GM21526 (cell line): ENCODE results near the gene HNMT.
"Not testable (repeated sequence)": the region's sequence is repeated elsewhere in the genome, so short reads cannot be mapped to it uniquely, and the experiment has no call there.

ENCODE experiments used
- ATAC-seq: cut with Tn5 transposase; IDR thresholded peaks from one replicate; pipeline ENCODE4 v1.9.1; 2021; ENCODE audit warnings: moderate library complexity; ENCODE audit not compliant: unreplicated experiment, low FRiP score

HNMT gene

GRCh38 chr2:137973280-137973679 is 9.0 kb downstream of the HNMT start:
- no peak for ATAC-seq

- no peak for ATAC-seq
These were observed 11.3 kb downstream of the HNMT start for GRCh38 chr2:137975280-137976271.

GRCh38 chr2:137976274-137976673 is 12.0 kb downstream of the HNMT start:
- no peak for ATAC-seq

GRCh38 chr2:137977790-137978189 is 13.5 kb downstream of the HNMT start:
- ATAC-seq, result no peak

- no peak for ATAC-seq
These were observed 16.2 kb downstream of the HNMT start for GRCh38 chr2:137980459-137980858.

- no peak for ATAC-seq
These were observed 16.9 kb downstream of the HNMT start for GRCh38 chr2:137981112-137981656.

GRCh38 chr2:137983581-137983980 is 19.3 kb downstream of the HNMT start:
- no peak for ATAC-seq

- ATAC-seq, result no peak
These were observed 22.0 kb downstream of the HNMT start for GRCh38 chr2:137986268-137986667.

GRCh38 chr2:137987011-137987410 is 22.7 kb downstream of the HNMT start:
- no peak for ATAC-seq

- no peak for ATAC-seq
These were observed 26.8 kb downstream of the HNMT start for GRCh38 chr2:137991078-137991477.

GRCh38 chr2:137992039-137992646 is 27.9 kb downstream of the HNMT start:
- ATAC-seq, result no peak

- ATAC-seq, result not testable (repeated sequence)
These were observed 29.6 kb downstream of the HNMT start for GRCh38 chr2:137993715-137994476.

GRCh38 chr2:137995368-137995767 is 31.1 kb downstream of the HNMT start:
- ATAC-seq, result not testable (repeated sequence)

GRCh38 chr2:137996158-137996557 is 31.9 kb downstream of the HNMT start:
- ATAC-seq, result not testable (repeated sequence)

GRCh38 chr2:137997733-137998132 is 33.5 kb downstream of the HNMT start:
- ATAC-seq, result no peak

GRCh38 chr2:137998503-137998902 is 34.2 kb downstream of the HNMT start:
- ATAC-seq, result no peak

- ATAC-seq, result no peak
These were observed 35.0 kb downstream of the HNMT start for GRCh38 chr2:137999273-137999672.

- no peak for ATAC-seq
These were observed 35.7 kb downstream of the HNMT start for GRCh38 chr2:138000009-138000408.

GRCh38 chr2:138000796-138001195 is 36.5 kb downstream of the HNMT start:
- ATAC-seq, result no peak

- no peak for ATAC-seq
These were observed 39.1 kb downstream of the HNMT start for GRCh38 chr2:138003411-138003810.

- ATAC-seq, result no peak
These were observed 43.2 kb downstream of the HNMT start for GRCh38 chr2:138007431-138007830.
